NCI-H2196 (cell line): Measurements from ENCODE around the gene PITRM1.
"Not testable (repeated sequence)": the region's sequence is repeated elsewhere in the genome, so short reads cannot be mapped to it uniquely, and the experiment has no call there.

Experiments
- DNase-seq: peaks from one replicate; lab custom pipeline; 2025; ENCODE audit not compliant: unreplicated experiment; lab: John Stamatoyannopoulos, UW

PITRM1 gene

GRCh38 chr10:3172446-3173170 lies at the start of gene PITRM1:
Gene PITRM1 (minus strand): TSS chr10:3172782. CDS start chr10:3172772, 10 bp downstream.
- peak; percentile 88 for DNase-seq

GRCh38 chr10:3222068-3222467 lies 49.5 kb upstream of the PITRM1 start:
- DNase-seq = no peak

GRCh38 chr10:3221601-3222000 lies 49.0 kb upstream of the PITRM1 start:
- not testable (repeated sequence) for DNase-seq

GRCh38 chr10:3220853-3221252 lies 48.3 kb upstream of the PITRM1 start:
- no peak for DNase-seq

- DNase-seq = not testable (repeated sequence)
Observed at GRCh38 chr10:3219021-3219628, 46.5 kb upstream of the PITRM1 start.

- no peak for DNase-seq
Observed at GRCh38 chr10:3217853-3218252, 45.3 kb upstream of the PITRM1 start.

GRCh38 chr10:3217301-3217700 lies 44.7 kb upstream of the PITRM1 start:
- DNase-seq = no peak

GRCh38 chr10:3215153-3215775 lies 42.7 kb upstream of the PITRM1 start:
- no peak for DNase-seq

GRCh38 chr10:3213758-3214515 lies 41.4 kb upstream of the PITRM1 start:
- DNase-seq = no peak

GRCh38 chr10:3213208-3213607 lies 40.6 kb upstream of the PITRM1 start:
- no peak for DNase-seq

- DNase-seq = peak; percentile 0
Observed at GRCh38 chr10:3210251-3210877, 37.8 kb upstream of the PITRM1 start.

- no peak for DNase-seq
Observed at GRCh38 chr10:3208481-3209406, 36.2 kb upstream of the PITRM1 start.

- no peak for DNase-seq
Observed at GRCh38 chr10:3207351-3207750, 34.8 kb upstream of the PITRM1 start.

- DNase-seq = no peak
Observed at GRCh38 chr10:3206511-3207157, 34.1 kb upstream of the PITRM1 start.

- no peak for DNase-seq
Observed at GRCh38 chr10:3203972-3204371, 31.4 kb upstream of the PITRM1 start.

- no peak for DNase-seq
Observed at GRCh38 chr10:3203016-3203811, 30.6 kb upstream of the PITRM1 start.

- no peak for DNase-seq
Observed at GRCh38 chr10:3201796-3202195, 29.2 kb upstream of the PITRM1 start.

- no peak for DNase-seq
Observed at GRCh38 chr10:3199488-3199887, 26.9 kb upstream of the PITRM1 start.

GRCh38 chr10:3198900-3199299 lies 26.3 kb upstream of the PITRM1 start:
- DNase-seq = no peak
